HepG2 (cell line): ENCODE measurements around the gene IRX5.

Experiments used
- CEBPB ChIP-seq: IDR thresholded peaks from 2 replicates; pipeline ENCODE4 v1.6.1; 2011; ENCODE audit warnings: low read depth, low read length, improper control_type of control experiment, borderline replicate concordance
- EP300 ChIP-seq, 3 experiments: sonication (generic) in 1 of 3; formaldehyde crosslinking in 1 of 3; IDR thresholded peaks; 2 replicates each; pipeline versions ENCODE4 v1.5.1 to v1.6.1; 2011 to 2020; ENCODE audit warnings: low read depth in 2 of 3, low read length in 2 of 3, borderline replicate concordance in 1 of 3, improper control_type of control experiment in 1 of 3, mild to moderate bottlenecking in 1 of 3, missing genetic modification reagents in 1 of 3, moderate library complexity in 1 of 3
- HIVEP1 ChIP-seq: sonication (generic); formaldehyde crosslinking; IDR thresholded peaks from 2 replicates; pipeline ENCODE4 v1.4.0; 2020; ENCODE audit warnings: mild to moderate bottlenecking, missing genetic modification reagents
- HMG20A ChIP-seq: IDR thresholded peaks from 2 replicates; pipeline ENCODE4 v1.6.1; 2016; ENCODE audit warnings: borderline replicate concordance
- RFX1 ChIP-seq: fragments of 450-650 bp; IDR thresholded peaks from 2 replicates; pipeline ENCODE4 v1.6.1; 2017
- SP2 ChIP-seq: sonication (generic); formaldehyde crosslinking; IDR thresholded peaks from 2 replicates; pipeline ENCODE4 v1.5.1; 2020; ENCODE audit warnings: mild to moderate bottlenecking, missing genetic modification reagents
- TBP ChIP-seq: sonication (generic); formaldehyde crosslinking; IDR thresholded peaks from 2 replicates; pipeline ENCODE4 v1.5.0; 2020; ENCODE audit warnings: missing genetic modification reagents
- ZBTB4 ChIP-seq: sonication (generic); formaldehyde crosslinking; IDR thresholded peaks from 2 replicates; pipeline ENCODE4 v1.4.0; 2020; ENCODE audit warnings: missing genetic modification reagents, mild to moderate bottlenecking, borderline replicate concordance
- ZBTB40 ChIP-seq, 2 experiments: fragments of 450-650 bp in 1 of 2; sonication (generic) in 1 of 2; formaldehyde crosslinking in 1 of 2; IDR thresholded peaks; 2 replicates each; pipeline versions ENCODE4 v1.6.1 to v1.8.0; 2016 to 2022; ENCODE audit warnings: antibody characterized with exemption in 1 of 2, mild to moderate bottlenecking in 1 of 2, missing genetic modification reagents in 1 of 2
- ZBTB7A ChIP-seq: sonication (generic); formaldehyde crosslinking; IDR thresholded peaks from 2 replicates; pipeline ENCODE4 v1.8.0; 2022; ENCODE audit warnings: mild to moderate bottlenecking, missing genetic modification reagents
- ZNF564 ChIP-seq: sonication (generic); formaldehyde crosslinking; IDR thresholded peaks from 2 replicates; pipeline ENCODE4 v1.8.1; 2023; ENCODE audit warnings: mild to moderate bottlenecking, missing genetic modification reagents

- TF ChIP-seq HMG20A (CRISPR knock-in tag) (no peak), ZBTB7A (CRISPR knock-in tag) (no peak), SP2 (no peak), CEBPB (no peak), ZBTB40 (IDR thresholded peaks at IDR 0.05) (no peak), ZBTB40 (CRISPR knock-in tag; IDR thresholded peaks at IDR 0.05) (no peak), ZBTB4 (no peak), ZNF564 (CRISPR knock-in tag) (no peak), HIVEP1 (no peak), EP300 (IDR thresholded peaks at IDR 0.05; ENCODE audit: low read depth in 2 of 2, low read length in 2 of 2) (no peak), EP300 (CRISPR knock-in tag; IDR thresholded peaks at IDR 0.05; ENCODE audit: borderline replicate concordance) (no peak), TBP (CRISPR knock-in tag) (no peak), RFX1 (no peak)
Observed at GRCh38 chr16:54954220-54954619, 23.6 kb downstream of the IRX5 start.
